Keratinocyte (primary cell): Measurements from ENCODE around the gene PARD3B. TPM values are rescaled to one million over a fixed set of nuclear protein-coding genes. Genes with fewer than 3 reads are reported as not detected.

Source experiments
- DNase-seq: peaks from one replicate; pipeline ENCODE4 v3.0.0-alpha.2; 2011; ENCODE audit warnings: low read depth, missing footprints, low spot score
- FAIRE-seq: peaks from 2 replicates; lab custom pipeline; 2011; peaks lifted over from hg19 to GRCh38; lab: Jason Lieb, UNC
- H2AFZ ChIP-seq: 2 replicates; pipeline ENCODE4 v1.6.0; 2012; ENCODE audit warnings: low read length, control low read depth, inconsistent platforms; ENCODE audit not compliant: control insufficient read depth
- H3K27ac ChIP-seq: 2 replicates; pipeline ENCODE4 v1.5.1; 2011; ENCODE audit warnings: low read length; ENCODE audit not compliant: control insufficient read depth, insufficient read depth
- H3K27me3 ChIP-seq: 3 replicates; pipeline ENCODE4 v1.6.0; 2011; ENCODE audit warnings: low read length; ENCODE audit not compliant: control insufficient read depth, insufficient read depth; ENCODE audit errors: extremely low read depth
- H3K36me3 ChIP-seq, 2 experiments: 2 replicates in 1 of 2; 3 replicates in 1 of 2; pipeline ENCODE4 v1.5.1; 2011; ENCODE audit warnings: low read length in 2 of 2, mild to moderate bottlenecking in 1 of 2; ENCODE audit not compliant: control insufficient read depth in 2 of 2, insufficient read depth in 2 of 2; ENCODE audit errors: extremely low read depth in 1 of 2
- H3K4me1 ChIP-seq: 3 replicates; pipeline ENCODE4 v1.5.1; 2011; ENCODE audit warnings: low read length; ENCODE audit not compliant: control insufficient read depth, insufficient read depth; ENCODE audit errors: extremely low read depth
- H3K4me2 ChIP-seq: 3 replicates; pipeline ENCODE4 v1.6.0; 2011; ENCODE audit warnings: low read depth, low read length; ENCODE audit not compliant: control insufficient read depth, insufficient read depth; ENCODE audit errors: extremely low read depth
- H3K4me3 ChIP-seq, 3 experiments: fragments of 200-600 bp in 1 of 3; sonication (generic) in 1 of 3; 2 replicates in 2 of 3; 3 replicates in 1 of 3; pipeline ENCODE4 v1.5.1; 2011 to 2016; ENCODE audit warnings: low read length in 3 of 3, mild to moderate bottlenecking in 3 of 3, control low read depth in 2 of 3, inconsistent platforms in 1 of 3, low read depth in 1 of 3, mixed read lengths in 1 of 3, mixed run types in 1 of 3, moderate library complexity in 1 of 3; ENCODE audit not compliant: control insufficient read depth in 2 of 3, insufficient read depth in 2 of 3; ENCODE audit errors: extremely low read depth in 1 of 3
- H3K79me2 ChIP-seq: 2 replicates; pipeline ENCODE4 v1.6.0; 2012; ENCODE audit warnings: low read length; ENCODE audit not compliant: control insufficient read depth, insufficient read depth
- H3K9ac ChIP-seq: 3 replicates; pipeline ENCODE4 v1.6.0; 2011; ENCODE audit warnings: low read length; ENCODE audit not compliant: control insufficient read depth, insufficient read depth; ENCODE audit errors: extremely low read depth
- H3K9me1 ChIP-seq: 3 replicates; pipeline ENCODE4 v1.6.0; 2011; ENCODE audit warnings: low read length; ENCODE audit not compliant: control insufficient read depth, insufficient read depth; ENCODE audit errors: extremely low read depth
- H3K9me3 ChIP-seq: 2 replicates; pipeline ENCODE4 v1.5.1; 2012; ENCODE audit warnings: low read depth, low read length; ENCODE audit not compliant: control insufficient read depth
- H4K20me1 ChIP-seq: 3 replicates; pipeline ENCODE4 v1.6.0; 2011; ENCODE audit warnings: low read length; ENCODE audit not compliant: control insufficient read depth, insufficient read depth; ENCODE audit errors: extremely low read depth
- EZH2 ChIP-seq: IDR thresholded peaks from one replicate; pipeline ENCODE4 v1.6.1; 2012; ENCODE audit warnings: inconsistent platforms, mild to moderate bottlenecking, low read length, moderate library complexity
- dilution Hi-C: fragments of 300-500 bp; cut with MboI; formaldehyde crosslinking; loops from one replicate; pipeline ENCODE4 v1.7.0; 2020; ENCODE audit warnings: low sequenced_read_pairs; ENCODE audit not compliant: extremely low pct_ligation_motif_present
- polyA plus RNA-seq, 5 experiments: library from polyadenylated mRNA; depleted of rRNA in 3 of 5; stranded (reverse) in 3 of 5; stranded (forward) in 1 of 5; unstranded in 1 of 5; fragments of >200 nt; gene quantifications; 1 replicate in 1 of 5; 2 replicates in 3 of 5; 3 replicates in 1 of 5; pipeline versions ENCODE4 v1.2.1 to v1.2.3, GENCODE V29; 2011 to 2012; ENCODE audit warnings: missing spikeins in 2 of 5, low read depth in 1 of 5, low replicate concordance in 1 of 5
- TF ChIP-seq, protein P1 (sequence below), 3 experiments: IDR thresholded peaks in 1 of 3; conservative IDR thresholded peaks in 1 of 3; optimal IDR thresholded peaks in 1 of 3; 2 replicates in 2 of 3; 3 replicates in 1 of 3; pipeline versions ENCODE3 to v1.5.1; 2011; ENCODE audit warnings: low read length in 3 of 3, mild to moderate bottlenecking in 3 of 3, moderate library complexity in 2 of 3, control low read depth in 1 of 3, inconsistent platforms in 1 of 3; ENCODE audit not compliant: insufficient read depth in 2 of 3; ENCODE audit errors: extremely low read depth in 1 of 3

PARD3B gene
- polyA plus RNA-seq, 1 donor (not counting 4 experiments of a cell fraction or from before 2014, with no cell fraction given): 1.2 TPM

DNA sequence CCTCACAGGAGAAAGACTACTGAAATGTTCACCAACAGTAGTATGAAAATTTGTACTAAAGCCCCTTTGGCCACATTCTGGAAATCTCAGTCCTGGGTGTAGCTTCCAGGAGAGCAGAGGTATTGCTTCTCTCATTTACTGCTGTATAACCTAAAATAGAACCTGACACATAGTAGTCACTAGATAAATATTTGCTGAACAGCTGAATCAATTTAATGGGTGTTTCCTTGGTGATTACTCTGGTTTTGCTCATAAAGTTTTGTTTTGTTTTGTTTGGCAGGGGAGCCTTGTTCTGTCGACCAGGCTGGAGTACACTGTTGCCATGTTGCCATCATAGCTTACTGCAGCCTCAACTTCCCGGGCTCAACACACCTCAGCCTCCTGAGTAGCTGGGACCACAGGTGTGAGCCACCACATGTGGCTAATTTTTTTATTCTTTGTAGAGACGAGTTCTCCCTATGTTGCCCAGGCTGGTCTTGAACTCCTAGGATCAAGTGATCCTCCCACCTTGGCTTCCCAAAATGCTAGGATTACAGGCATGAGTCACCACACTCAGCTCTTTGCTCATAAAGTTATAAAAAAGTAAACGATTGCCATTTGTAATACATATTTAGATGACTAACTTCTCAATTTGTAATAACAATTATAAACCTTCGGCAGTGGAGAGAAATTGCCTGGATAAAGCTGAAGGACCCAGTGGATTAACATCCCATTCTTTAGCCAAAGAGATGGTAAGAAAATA lies 11.5 kb upstream of the PARD3B start:
- no peak for FAIRE-seq
- no peaks in the 10 kb centered on the region for H3K9me3 ChIP-seq
- no peak for DNase-seq
- H3K4me3 ChIP-seq: no peak overlapping the region
- no peaks in the 10 kb centered on the region for H4K20me1 ChIP-seq
- no peak overlapping the region for H3K9ac ChIP-seq
- no peak overlapping the region for H3K27ac ChIP-seq
- H3K27me3 ChIP-seq: no peaks in the 10 kb centered on the region
- no peaks in the 10 kb centered on the region for H3K36me3 ChIP-seq
- TF ChIP-seq, protein P1, sequence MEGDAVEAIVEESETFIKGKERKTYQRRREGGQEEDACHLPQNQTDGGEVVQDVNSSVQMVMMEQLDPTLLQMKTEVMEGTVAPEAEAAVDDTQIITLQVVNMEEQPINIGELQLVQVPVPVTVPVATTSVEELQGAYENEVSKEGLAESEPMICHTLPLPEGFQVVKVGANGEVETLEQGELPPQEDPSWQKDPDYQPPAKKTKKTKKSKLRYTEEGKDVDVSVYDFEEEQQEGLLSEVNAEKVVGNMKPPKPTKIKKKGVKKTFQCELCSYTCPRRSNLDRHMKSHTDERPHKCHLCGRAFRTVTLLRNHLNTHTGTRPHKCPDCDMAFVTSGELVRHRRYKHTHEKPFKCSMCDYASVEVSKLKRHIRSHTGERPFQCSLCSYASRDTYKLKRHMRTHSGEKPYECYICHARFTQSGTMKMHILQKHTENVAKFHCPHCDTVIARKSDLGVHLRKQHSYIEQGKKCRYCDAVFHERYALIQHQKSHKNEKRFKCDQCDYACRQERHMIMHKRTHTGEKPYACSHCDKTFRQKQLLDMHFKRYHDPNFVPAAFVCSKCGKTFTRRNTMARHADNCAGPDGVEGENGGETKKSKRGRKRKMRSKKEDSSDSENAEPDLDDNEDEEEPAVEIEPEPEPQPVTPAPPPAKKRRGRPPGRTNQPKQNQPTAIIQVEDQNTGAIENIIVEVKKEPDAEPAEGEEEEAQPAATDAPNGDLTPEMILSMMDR (optimal IDR thresholded peaks at IDR 0.05 in 1 of 3, IDR thresholded peaks at IDR 0.05 in 1 of 3, conservative IDR thresholded peaks at IDR 0.05 in 1 of 3; ENCODE audit: extremely low read depth in 1 of 3, insufficient read depth in 2 of 3, low read length in 3 of 3): no peak
- TF ChIP-seq EZH2: no peak
- no peak overlapping the region for H2AFZ ChIP-seq
- no peaks in the 10 kb centered on the region for H3K9me1 ChIP-seq
- H3K4me2 ChIP-seq: no peak overlapping the region
- H3K79me2 ChIP-seq: no peaks in the 10 kb centered on the region
- H3K4me1 ChIP-seq: peaks cover 3% of the 10 kb centered on the region
- dilution Hi-C loops: no loop called here

DNA sequence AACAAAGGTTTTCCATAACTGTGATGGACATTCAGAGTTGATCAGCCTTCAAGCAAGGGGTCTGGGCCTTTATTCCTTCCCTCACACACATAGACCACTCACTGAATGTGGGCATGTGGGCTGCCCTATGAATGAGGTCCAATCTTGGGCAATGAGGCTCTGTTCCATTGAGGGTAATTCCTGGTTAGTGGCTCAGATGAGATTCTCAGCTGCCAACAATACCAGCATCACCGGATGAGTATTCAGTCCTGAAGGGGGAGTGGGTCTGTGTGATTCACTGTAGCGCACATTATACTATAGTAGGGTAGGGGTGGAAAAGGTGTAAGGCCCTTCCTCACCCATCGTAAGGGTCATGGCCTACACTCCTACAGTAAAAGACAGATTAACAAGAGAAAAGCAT lies 9.9 kb upstream of the PARD3B start:
- Histone ChIP-seq H4K20me1 (no peaks in the 10 kb centered on the region), H3K79me2 (no peaks in the 10 kb centered on the region), H3K27me3 (no peaks in the 10 kb centered on the region), H2AFZ (no peak overlapping the region), H3K9me1 (no peaks in the 10 kb centered on the region), H3K4me1 (peaks cover 3% of the 10 kb centered on the region), H3K36me3 (no peaks in the 10 kb centered on the region), H3K9ac (no peak overlapping the region), H3K9me3 (no peaks in the 10 kb centered on the region), H3K4me2 (no peak overlapping the region), H3K27ac (no peak overlapping the region), H3K4me3 (no peak overlapping the region)
- FAIRE-seq (no peak), DNase-seq (no peak)
- dilution Hi-C loops: no loop called here
- TF ChIP-seq, protein P1 (optimal IDR thresholded peaks at IDR 0.05 in 1 of 3, IDR thresholded peaks at IDR 0.05 in 1 of 3, conservative IDR thresholded peaks at IDR 0.05 in 1 of 3; ENCODE audit: extremely low read depth in 1 of 3, insufficient read depth in 2 of 3, low read length in 3 of 3): no peak
- TF ChIP-seq EZH2: no peak
